HepG2 (cell line): ENCODE results near the gene VKORC1. TPM values are rescaled to one million over a fixed set of nuclear protein-coding genes. Genes with fewer than 3 reads are reported as not detected.

Experiments
- AGO2 ChIP-seq: fragments of 200-400 bp; formaldehyde crosslinking; optimal IDR thresholded peaks from 2 replicates; pipeline ENCODE3; 2017; ENCODE audit warnings: mild to moderate bottlenecking, low read depth, low read length, moderate library complexity
- AKNA ChIP-seq: sonication (generic); formaldehyde crosslinking; IDR thresholded peaks from 2 replicates; pipeline ENCODE4 v1.4.0; 2020; ENCODE audit warnings: missing genetic modification reagents, borderline replicate concordance
- ARNT ChIP-seq: fragments of 450-650 bp; IDR thresholded peaks from 2 replicates; pipeline ENCODE4 v1.6.1; 2017
- ATF7-NPFF ChIP-seq: sonication (generic); formaldehyde crosslinking; IDR thresholded peaks from 2 replicates; pipeline ENCODE4 v1.8.1; 2023; ENCODE audit warnings: mild to moderate bottlenecking, low read depth, missing genetic modification reagents, moderate library complexity
- CHD4 ChIP-seq: fragments of 200-600 bp; sonication (generic); IDR thresholded peaks from 2 replicates; pipeline ENCODE4 v1.7.0; 2017; ENCODE audit warnings: mild to moderate bottlenecking, low read length, borderline replicate concordance
- FLYWCH1 ChIP-seq: sonication (generic); formaldehyde crosslinking; IDR thresholded peaks from 2 replicates; pipeline ENCODE4 v1.8.1; 2023; ENCODE audit warnings: mild to moderate bottlenecking, missing genetic modification reagents
- HDAC6 ChIP-seq: fragments of 200-600 bp; sonication (generic); IDR thresholded peaks from 2 replicates; pipeline ENCODE4 v1.7.0; 2017; ENCODE audit warnings: mild to moderate bottlenecking, antibody characterized with exemption, low read length, low read depth
- IKZF5 ChIP-seq: IDR thresholded peaks from 2 replicates; pipeline ENCODE4 v1.6.1; 2018; ENCODE audit warnings: missing genetic modification reagents, mild to moderate bottlenecking, missing compliant biosample characterization
- MTF1 ChIP-seq: sonication (generic); formaldehyde crosslinking; IDR thresholded peaks from 2 replicates; pipeline ENCODE4 v1.5.0; 2020; ENCODE audit warnings: missing genetic modification reagents
- MTF2 ChIP-seq: sonication (generic); formaldehyde crosslinking; IDR thresholded peaks from 2 replicates; pipeline ENCODE4 v1.5.0; 2020; ENCODE audit warnings: missing genetic modification reagents, borderline replicate concordance
- PHF21A ChIP-seq: sonication (generic); formaldehyde crosslinking; IDR thresholded peaks from 2 replicates; pipeline ENCODE4 v1.5.0; 2020; ENCODE audit warnings: mild to moderate bottlenecking, missing genetic modification reagents
- POLR2A ChIP-seq, 2 experiments: IDR thresholded peaks; 2 replicates each; pipeline ENCODE4 v1.6.1; 2011; ENCODE audit warnings: low read depth in 2 of 2, low read length in 2 of 2, mild to moderate bottlenecking in 1 of 2, moderate library complexity in 1 of 2; ENCODE audit not compliant: insufficient read depth in 1 of 2
- SATB2 ChIP-seq: sonication (generic); formaldehyde crosslinking; IDR thresholded peaks from 2 replicates; pipeline ENCODE4 v1.5.0; 2020; ENCODE audit warnings: missing genetic modification reagents
- SNAPC2 ChIP-seq: sonication (generic); formaldehyde crosslinking; IDR thresholded peaks from 2 replicates; pipeline ENCODE4 v1.8.1; 2022; ENCODE audit warnings: mild to moderate bottlenecking, missing genetic modification reagents
- SP1 ChIP-seq, 2 experiments: fragments of 450-650 bp in 1 of 2; sonication (generic) in 1 of 2; formaldehyde crosslinking in 1 of 2; IDR thresholded peaks; 2 replicates each; pipeline versions ENCODE4 v1.4.0 to v1.6.1; 2016 to 2020; ENCODE audit warnings: missing genetic modification reagents in 1 of 2
- TRAFD1 ChIP-seq: sonication (generic); formaldehyde crosslinking; IDR thresholded peaks from 2 replicates; pipeline ENCODE4 v1.5.1; 2020; ENCODE audit warnings: missing genetic modification reagents, mild to moderate bottlenecking, borderline replicate concordance
- ZBTB37 ChIP-seq: sonication (generic); formaldehyde crosslinking; IDR thresholded peaks from 2 replicates; pipeline ENCODE4 v1.4.0; 2020; ENCODE audit warnings: mild to moderate bottlenecking, missing genetic modification reagents
- ZFP41 ChIP-seq: sonication (generic); formaldehyde crosslinking; IDR thresholded peaks from 2 replicates; pipeline ENCODE4 v1.4.0; 2020; ENCODE audit warnings: mild to moderate bottlenecking, missing genetic modification reagents, borderline replicate concordance
- ZNF10 ChIP-seq: sonication (generic); formaldehyde crosslinking; IDR thresholded peaks from 2 replicates; pipeline ENCODE4 v1.4.0; 2020; ENCODE audit warnings: mild to moderate bottlenecking, low read depth, missing genetic modification reagents, borderline replicate concordance
- ZNF296 ChIP-seq: sonication (generic); formaldehyde crosslinking; conservative IDR thresholded peaks from 2 replicates; pipeline ENCODE4 v1.5.0; 2020; ENCODE audit warnings: mild to moderate bottlenecking, missing genetic modification reagents
- ZNF589 ChIP-seq: sonication (generic); formaldehyde crosslinking; conservative IDR thresholded peaks from 2 replicates; pipeline ENCODE4 v1.8.0; 2022; ENCODE audit warnings: mild to moderate bottlenecking, moderate library complexity, missing genetic modification reagents
- ZNF713 ChIP-seq: sonication (generic); formaldehyde crosslinking; IDR thresholded peaks from 2 replicates; pipeline ENCODE4 v1.4.0; 2020; ENCODE audit warnings: mild to moderate bottlenecking, missing genetic modification reagents
- polyA plus RNA-seq, 8 experiments: library from polyadenylated mRNA; depleted of rRNA in 3 of 8; stranded (reverse) in 7 of 8; unstranded in 1 of 8; fragments of >200 nt; fragmentation: Illumina TruSeq in 4 of 8; extraction: Trizol in 4 of 8; gene quantifications; 2 replicates each; pipeline versions ENCODE4 v1.2.1 to v1.2.3, GENCODE V29; 2011 to 2016; ENCODE audit warnings: low read depth in 4 of 8, missing spikeins in 1 of 8, mixed read lengths in 1 of 8; ENCODE audit not compliant: insufficient read depth in 1 of 8
- total RNA-seq, 5 experiments: library from RNA; depleted of rRNA; stranded (reverse); fragments of >200 nt; fragmentation: Illumina TruSeq; extraction: Trizol; gene quantifications; 2 replicates each; pipeline ENCODE4 v1.2.3, GENCODE V29; 2016; ENCODE audit warnings: low read depth in 1 of 5

VKORC1 gene
- total and polyA plus RNA-seq, 2 of the 13 experiments (the other 11 are each of a cell fraction or from before 2014, with no cell fraction given), result 141 to 615 TPM

GRCh38 chr16:31105677-31106213 lies 11.1 kb upstream of the VKORC1 start (continued):
- TF ChIP-seq AKNA (CRISPR knock-in tag) (peak; percentile 69; the same call in 1 of the 2 replicates), SATB2 (CRISPR knock-in tag) (peak; percentile 81; the same call in 1 of the 2 replicates), HDAC6 (no peak), TRAFD1 (CRISPR knock-in tag) (0 out of 2 replicates have a peak, but pooled peaks have one; percentile 89), ATF7-NPFF (CRISPR knock-in tag) (peak; percentile 96), ARNT (no peak), ZBTB37 (peak; percentile 99), PHF21A (peak; percentile 91), ZNF713 (CRISPR knock-in tag) (0 out of 2 replicates have a peak, but pooled peaks have one; percentile 75), FLYWCH1 (CRISPR knock-in tag) (no peak), CHD4 (no peak), SNAPC2 (CRISPR knock-in tag) (peak; percentile 93), MTF2 (CRISPR knock-in tag) (no peak), IKZF5 (CRISPR knock-in tag) (peak; percentile 98), POLR2A (IDR thresholded peaks at IDR 0.05; ENCODE audit: insufficient read depth in 1 of 2, low read depth in 2 of 2, low read length in 2 of 2) (peak; percentile 67 to 72), ZNF10 (no peak), ZFP41 (CRISPR knock-in tag) (peak; percentile 96; the same call in 1 of the 2 replicates), AGO2 (no peak), SP1 (IDR thresholded peaks at IDR 0.05) (no peak), SP1 (CRISPR knock-in tag; IDR thresholded peaks at IDR 0.05) (peak; percentile 50), MTF1 (CRISPR knock-in tag) (no peak; the same call in 1 of the 2 replicates), ZNF296 (CRISPR knock-in tag) (peak; percentile 89; the same call in 1 of the 2 replicates), ZNF589 (CRISPR knock-in tag) (peak; percentile 72)
